HEK293 (cell line): Measurements from ENCODE around the gene PAIP1.

Source experiments
- CTCF ChIA-PET: fragments of 350-600 bp; formaldehyde crosslinking; extraction: SDS; loops from one replicate; lab custom pipeline; 2021; ENCODE audit warnings: antibody characterized with exemption; lab: Yijun Ruan, JAX
- POLR2A ChIA-PET: fragments of 300-600 bp; formaldehyde crosslinking; extraction: SDS; loops from one replicate; lab custom pipeline; 2020; ENCODE audit warnings: antibody characterized with exemption, inconsistent platforms; lab: Yijun Ruan, JAX
- H3K27ac ChIP-seq: fragments of 200-500 bp; sonication (Bioruptor generic); 2 replicates; pipeline ENCODE4 v1.5.1; 2014; ENCODE audit warnings: low read depth, low read length, control low read depth, inconsistent platforms; ENCODE audit errors: extremely low read depth
- H3K36me3 ChIP-seq, 2 experiments: fragments of 200-500 bp in 1 of 2; sonication (Bioruptor generic) in 1 of 2; 1 replicate in 1 of 2; 2 replicates in 1 of 2; pipeline ENCODE4 v1.5.1; 2014 to 2017; ENCODE audit warnings: inconsistent platforms in 2 of 2, low read length in 2 of 2; ENCODE audit not compliant: control insufficient read depth in 2 of 2, insufficient read depth in 1 of 2
- H3K4me1 ChIP-seq: fragments of 200-500 bp; sonication (Bioruptor generic); 2 replicates; pipeline ENCODE4 v1.5.1; 2014; ENCODE audit warnings: mild to moderate bottlenecking, low read length, inconsistent platforms; ENCODE audit not compliant: control insufficient read depth, insufficient read depth
- H3K4me3 ChIP-seq: 2 replicates; pipeline ENCODE4 v1.5.1; 2011; ENCODE audit warnings: low read depth, mild to moderate bottlenecking, control low read depth, low read length, moderate library complexity
- H3K9me3 ChIP-seq: fragments of 200-500 bp; sonication (Bioruptor generic); 2 replicates; pipeline ENCODE4 v1.5.1; 2014; ENCODE audit warnings: low read depth, low read length, inconsistent platforms; ENCODE audit not compliant: control insufficient read depth, insufficient read depth
- BCL6B ChIP-seq: fragments of 450-650 bp; formaldehyde crosslinking; IDR thresholded peaks from 2 replicates; pipeline ENCODE4 v1.5.1; 2017; ENCODE audit warnings: missing biosample characterization, missing genetic modification characterization
- FEZF1 ChIP-seq: fragments of 450-650 bp; formaldehyde crosslinking; IDR thresholded peaks from 2 replicates; pipeline ENCODE4 v1.5.1; 2016; ENCODE audit warnings: missing biosample characterization, missing genetic modification characterization
- GFI1B ChIP-seq: fragments of 450-650 bp; formaldehyde crosslinking; IDR thresholded peaks from 2 replicates; pipeline ENCODE4 v1.5.1; 2016; ENCODE audit warnings: missing biosample characterization, missing genetic modification characterization
- GLI2 ChIP-seq: fragments of 450-650 bp; formaldehyde crosslinking; IDR thresholded peaks from 2 replicates; pipeline ENCODE4; 2017; ENCODE audit warnings: missing biosample characterization, missing genetic modification characterization, low read depth, borderline replicate concordance
- KLF17 ChIP-seq: fragments of 450-650 bp; formaldehyde crosslinking; IDR thresholded peaks from 2 replicates; pipeline ENCODE4 v1.5.1; 2016; ENCODE audit warnings: missing biosample characterization, missing genetic modification characterization
- MEIS1 ChIP-seq: sonication (generic); formaldehyde crosslinking; IDR thresholded peaks from 2 replicates; pipeline ENCODE4 v1.8.1; 2022; ENCODE audit warnings: missing genetic modification reagents, mild to moderate bottlenecking, borderline replicate concordance
- OVOL3 ChIP-seq: fragments of 450-650 bp; formaldehyde crosslinking; IDR thresholded peaks from 2 replicates; pipeline ENCODE4 v1.5.1; 2016; ENCODE audit warnings: missing biosample characterization, missing genetic modification characterization
- PRDM4 ChIP-seq: fragments of 450-650 bp; formaldehyde crosslinking; IDR thresholded peaks from 2 replicates; pipeline ENCODE4 v1.5.1; 2017; ENCODE audit warnings: missing biosample characterization, missing genetic modification characterization
- YY1 ChIP-seq: fragments of 450-650 bp; formaldehyde crosslinking; IDR thresholded peaks from 2 replicates; pipeline ENCODE4 v1.5.1; 2018; ENCODE audit warnings: missing biosample characterization, missing genetic modification characterization
- ZBTB48 ChIP-seq: fragments of 450-650 bp; formaldehyde crosslinking; IDR thresholded peaks from 2 replicates; pipeline ENCODE4 v1.5.1; 2016; ENCODE audit warnings: missing biosample characterization, missing genetic modification characterization
- ZBTB7A ChIP-seq: fragments of 450-650 bp; formaldehyde crosslinking; IDR thresholded peaks from 2 replicates; pipeline ENCODE4 v1.5.1; 2016; ENCODE audit warnings: low read depth, missing biosample characterization, missing genetic modification characterization
- ZNF155 ChIP-seq: fragments of 450-650 bp; formaldehyde crosslinking; IDR thresholded peaks from 2 replicates; pipeline ENCODE4 v1.5.1; 2016; ENCODE audit warnings: missing biosample characterization, missing genetic modification characterization
- ZNF175 ChIP-seq: fragments of 450-650 bp; formaldehyde crosslinking; IDR thresholded peaks from 2 replicates; pipeline ENCODE4 v1.5.1; 2016; ENCODE audit warnings: missing biosample characterization, missing genetic modification characterization
- ZNF221 ChIP-seq: fragments of 450-650 bp; formaldehyde crosslinking; IDR thresholded peaks from 2 replicates; pipeline ENCODE4 v1.5.1; 2017; ENCODE audit warnings: missing biosample characterization, missing genetic modification characterization, borderline replicate concordance
- ZNF302 ChIP-seq: fragments of 450-650 bp; formaldehyde crosslinking; IDR thresholded peaks from 2 replicates; pipeline ENCODE4 v1.5.1; 2016; ENCODE audit warnings: missing biosample characterization, missing genetic modification characterization, low read depth
- ZNF37A ChIP-seq: fragments of 450-650 bp; IDR thresholded peaks from 2 replicates; pipeline ENCODE4 v1.5.1; 2018; ENCODE audit warnings: missing biosample characterization, missing genetic modification characterization
- ZNF48 ChIP-seq: fragments of 450-650 bp; formaldehyde crosslinking; IDR thresholded peaks from 2 replicates; pipeline ENCODE4 v1.5.1; 2016; ENCODE audit warnings: missing biosample characterization, missing genetic modification characterization
- ZNF530 ChIP-seq: fragments of 450-650 bp; formaldehyde crosslinking; IDR thresholded peaks from 2 replicates; pipeline ENCODE4 v1.5.1; 2016; ENCODE audit warnings: low read depth, missing biosample characterization, missing genetic modification characterization
- ZNF544 ChIP-seq: fragments of 450-650 bp; formaldehyde crosslinking; IDR thresholded peaks from 2 replicates; pipeline ENCODE4 v1.5.0; 2017; ENCODE audit warnings: missing biosample characterization, missing genetic modification characterization
- ZNF776 ChIP-seq: fragments of 450-650 bp; formaldehyde crosslinking; IDR thresholded peaks from 2 replicates; pipeline ENCODE4 v1.5.0; 2017; ENCODE audit warnings: missing biosample characterization, missing genetic modification characterization, borderline replicate concordance
- TF ChIP-seq, protein P1 (sequence below): fragments of 450-650 bp; formaldehyde crosslinking; IDR thresholded peaks from 2 replicates; pipeline ENCODE4 v1.5.1; 2016; ENCODE audit warnings: missing biosample characterization, missing genetic modification characterization
- TF ChIP-seq, protein P2 (sequence below): fragments of 450-650 bp; formaldehyde crosslinking; IDR thresholded peaks from 2 replicates; pipeline ENCODE4 v1.5.1; 2016; ENCODE audit warnings: missing biosample characterization, missing genetic modification characterization

PAIP1 gene

DNA sequence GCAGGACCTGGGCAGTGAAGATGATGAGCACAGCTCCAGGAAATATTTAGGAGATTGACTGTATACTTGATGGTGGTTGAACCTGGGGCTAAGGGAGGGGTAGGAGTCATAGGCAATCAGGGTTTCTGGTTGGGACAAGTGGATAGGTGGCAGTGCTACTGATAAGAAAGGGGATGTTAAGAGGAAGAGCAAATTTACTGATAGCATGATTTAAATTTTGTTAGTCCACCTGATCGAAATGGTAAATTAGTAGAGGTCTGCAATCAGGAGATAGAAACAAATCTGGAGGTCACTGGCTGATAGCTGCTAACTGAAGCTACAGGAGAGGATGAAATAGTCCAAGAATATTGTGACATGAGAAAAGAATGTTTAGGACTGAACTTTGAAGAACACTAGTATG, 36.3 kb downstream of the PAIP1 start (continued):
- TF ChIP-seq ZNF48 (tag by site-specific recombination): no peak
- TF ChIP-seq YY1: no peak
- no peak for TF ChIP-seq ZNF221 (tag by site-specific recombination)
- no peak for TF ChIP-seq ZNF302 (tag by site-specific recombination)
- TF ChIP-seq, protein P1, sequence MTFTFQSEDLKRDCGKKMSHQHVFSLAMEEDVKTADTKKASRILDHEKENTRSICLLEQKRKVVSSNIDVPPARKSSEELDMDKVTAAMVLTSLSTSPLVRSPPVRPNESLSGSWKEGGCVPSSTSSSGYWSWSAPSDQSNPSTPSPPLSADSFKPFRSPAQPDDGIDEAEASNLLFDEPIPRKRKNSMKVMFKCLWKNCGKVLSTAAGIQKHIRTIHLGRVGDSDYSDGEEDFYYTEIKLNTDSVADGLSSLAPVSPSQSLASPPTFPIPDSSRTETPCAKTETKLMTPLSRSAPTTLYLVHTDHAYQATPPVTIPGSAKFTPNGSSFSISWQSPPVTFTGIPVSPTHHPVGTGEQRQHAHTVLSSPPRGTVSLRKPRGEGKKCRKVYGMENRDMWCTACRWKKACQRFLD (tag by site-specific recombination): no peak
- TF ChIP-seq OVOL3 (tag by site-specific recombination): no peak

DNA sequence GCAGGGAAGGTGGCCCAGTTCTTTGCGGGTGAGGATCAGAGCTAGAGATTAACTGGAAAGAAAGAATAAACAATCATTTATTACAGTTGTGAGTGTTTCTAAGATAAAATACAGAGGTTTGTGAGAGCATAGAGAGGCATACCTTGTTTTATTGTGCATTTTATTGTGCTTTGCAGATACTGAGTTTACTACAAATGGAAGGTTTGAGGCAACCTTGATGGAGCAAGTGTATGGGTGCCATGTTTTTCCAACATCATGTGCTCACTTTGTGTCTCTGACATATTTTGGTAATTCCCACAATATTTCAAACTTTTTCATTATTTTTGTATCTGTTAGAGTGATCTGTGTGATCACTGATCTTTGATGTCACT, 41.2 kb downstream of the PAIP1 start:
- Histone ChIP-seq H3K9me3 (no peaks in the 10 kb centered on the region), H3K4me1 (peaks cover 5% of the 10 kb centered on the region; the same call in 1 of the 2 replicates), H3K4me3 (peak overlapping the region; percentile 84), H3K36me3 (peaks cover 0 to 6% of the 10 kb centered on the region in 2 experiments; a peak in 1 of 3 replicates), H3K27ac (peak overlapping the region; percentile 81)
- CTCF ChIA-PET: interaction anchor here (1.2 to 1.3 kb wide), 2 partner anchors 12 to 100 kb away, joined by 3 to 5 read pairs; no protein-coding TSS in a partner anchor
- POLR2A ChIA-PET: interaction anchor here (1.1 to 2.2 kb wide), 6 partner anchors 9 to 35 kb away, joined by 3 to 39 read pairs (median 6); partner anchors contain the start of gene TMEM267
- 0 out of 2 replicates have a peak, but pooled peaks have one; percentile 24 for TF ChIP-seq YY1
- no peak for TF ChIP-seq MEIS1 (CRISPR knock-in tag)

- CTCF ChIA-PET: interaction anchor here (0.6 to 1.3 kb wide), 5 partner anchors 11 to 1298 kb away, joined by 3 to 7 read pairs (median 4); partner anchors contain the start of gene TMEM267
- no peaks in the 10 kb centered on the region for H3K9me3 ChIP-seq
- H3K36me3 ChIP-seq: peaks cover 0 to 6% of the 10 kb centered on the region in 2 experiments; a peak in 1 of 3 replicates
- H3K27ac ChIP-seq: peak within 1 kb of the TSS; percentile 81
- POLR2A ChIA-PET: interaction anchor here (0.5 to 2.2 kb wide), 16 partner anchors 9 to 484 kb away, joined by 3 to 39 read pairs (median 6); partner anchors contain the start of genes HMGCS1, NNT and TMEM267
- peak within 1 kb of the TSS; percentile 84 for H3K4me3 ChIP-seq
- peaks cover 5% of the 10 kb centered on the region; the same call in 1 of the 2 replicates for H3K4me1 ChIP-seq
- TF ChIP-seq ZNF530 (tag by site-specific recombination): no peak
- peak; percentile 60 for TF ChIP-seq YY1
- TF ChIP-seq ZNF175 (tag by site-specific recombination): no peak
- TF ChIP-seq ZNF37A: no peak
- TF ChIP-seq, protein P2, sequence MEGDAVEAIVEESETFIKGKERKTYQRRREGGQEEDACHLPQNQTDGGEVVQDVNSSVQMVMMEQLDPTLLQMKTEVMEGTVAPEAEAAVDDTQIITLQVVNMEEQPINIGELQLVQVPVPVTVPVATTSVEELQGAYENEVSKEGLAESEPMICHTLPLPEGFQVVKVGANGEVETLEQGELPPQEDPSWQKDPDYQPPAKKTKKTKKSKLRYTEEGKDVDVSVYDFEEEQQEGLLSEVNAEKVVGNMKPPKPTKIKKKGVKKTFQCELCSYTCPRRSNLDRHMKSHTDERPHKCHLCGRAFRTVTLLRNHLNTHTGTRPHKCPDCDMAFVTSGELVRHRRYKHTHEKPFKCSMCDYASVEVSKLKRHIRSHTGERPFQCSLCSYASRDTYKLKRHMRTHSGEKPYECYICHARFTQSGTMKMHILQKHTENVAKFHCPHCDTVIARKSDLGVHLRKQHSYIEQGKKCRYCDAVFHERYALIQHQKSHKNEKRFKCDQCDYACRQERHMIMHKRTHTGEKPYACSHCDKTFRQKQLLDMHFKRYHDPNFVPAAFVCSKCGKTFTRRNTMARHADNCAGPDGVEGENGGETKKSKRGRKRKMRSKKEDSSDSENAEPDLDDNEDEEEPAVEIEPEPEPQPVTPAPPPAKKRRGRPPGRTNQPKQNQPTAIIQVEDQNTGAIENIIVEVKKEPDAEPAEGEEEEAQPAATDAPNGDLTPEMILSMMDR (tag by site-specific recombination): peak; percentile 79
- no peak for TF ChIP-seq PRDM4
- no peak for TF ChIP-seq KLF17 (tag by site-specific recombination)
- no peak for TF ChIP-seq ZNF155
- no peak for TF ChIP-seq ZBTB7A (tag by site-specific recombination)
- 0 out of 2 replicates have a peak, but pooled peaks have one; percentile 13 for TF ChIP-seq OVOL3 (tag by site-specific recombination)
- no peak for TF ChIP-seq FEZF1 (tag by site-specific recombination)
- peak; percentile 79 for TF ChIP-seq ZBTB48 (tag by site-specific recombination)
- no peak for TF ChIP-seq ZNF48 (tag by site-specific recombination)
- no peak for TF ChIP-seq ZNF776
- TF ChIP-seq GLI2 (tag by site-specific recombination): no peak
- no peak for TF ChIP-seq BCL6B (tag by site-specific recombination)
- TF ChIP-seq GFI1B: peak; percentile 82
- TF ChIP-seq ZNF544: no peak
Observed at GRCh38 chr5:43514816-43515677, 41.8 kb downstream of the PAIP1 start, which contains the start of gene C5orf34. Gene C5orf34, minus strand, starts transcription at chr5:43515148. Its CDS starts 5,809 bp downstream, at chr5:43509339.
